Prostate gland (tissue), 2 donors: ENCODE data around the gene DPP3.

Source experiments
- CTCF ChIP-seq, 4 experiments: fragments of 200-600 bp in 2 of 4; fragments of 450-650 bp in 2 of 4; sonication (generic) in 2 of 4; IDR thresholded peaks; 1 replicate in 3 of 4; 2 replicates in 1 of 4; pipeline ENCODE4 v1.5.1; 2016 to 2019; ENCODE audit warnings: antibody characterized with exemption in 4 of 4, mild to moderate bottlenecking in 2 of 4, moderate library complexity in 2 of 4
- POLR2A ChIP-seq: fragments of 450-650 bp; IDR thresholded peaks from one replicate; pipeline ENCODE4 v1.6.1; 2016; ENCODE audit warnings: antibody characterized with exemption, mild to moderate bottlenecking

GRCh38 chr11:66539870-66540213 lies 59.6 kb downstream of the DPP3 start:
- TF ChIP-seq CTCF (IDR thresholded peaks at IDR 0.05), result no peak
- TF ChIP-seq POLR2A, result no peak
